A549 (cell line): ENCODE data around the gene MEIOSIN. TPM values are rescaled to one million over a fixed set of nuclear protein-coding genes. Genes with fewer than 3 reads are reported as not detected.

Experiments
- ATAC-seq, 2 experiments: fragments of 200-7000 bp in 1 of 2; fragments of >200 bp in 1 of 2; cut with Nextera tagmentation in 1 of 2; cut with Tn5 transposase in 1 of 2; 3 replicates each; pipeline versions ENCODE4 v1.8.0 to v1.9.1; 2018 to 2020; ENCODE audit warnings: mild to moderate bottlenecking in 1 of 2, moderate library complexity in 1 of 2
- CTCF ChIA-PET: fragments of 300-600 bp; sonication (Branson Sonifier 250); formaldehyde crosslinking; extraction: SDS; loops from one replicate; lab custom pipeline; 2021; ENCODE audit warnings: antibody characterized with exemption, inconsistent platforms; lab: Yijun Ruan, JAX
- POLR2A ChIA-PET: fragments of 350-600 bp; formaldehyde crosslinking; extraction: SDS; loops from one replicate; lab custom pipeline; 2021; ENCODE audit warnings: antibody characterized with exemption, inconsistent platforms; lab: Yijun Ruan, JAX
- DNase-seq, 2 experiments: peaks; one replicate each; pipeline versions ENCODE4 v3.0.0 to v3.0.0-alpha.2; 2011 to 2016; ENCODE audit warnings: low read depth in 1 of 2, low spot score in 1 of 2
- FAIRE-seq: peaks from 2 replicates; lab custom pipeline; 2011; peaks lifted over from hg19 to GRCh38; lab: Jason Lieb, UNC
- H3K27ac ChIP-seq, 2 experiments: fragments of >200 bp; sonication (Bioruptor Twin); formaldehyde crosslinking; 3 replicates each; pipeline ENCODE4 v1.5.1; 2016 to 2017
- H3K4me1 ChIP-seq: fragments of >200 bp; sonication (Bioruptor Twin); formaldehyde crosslinking; 3 replicates; pipeline ENCODE4 v1.6.1; 2016
- H3K4me2 ChIP-seq: fragments of >200 bp; sonication (Bioruptor Twin); formaldehyde crosslinking; 3 replicates; pipeline ENCODE4 v1.6.1; 2016
- H3K4me3 ChIP-seq: fragments of >200 bp; sonication (Bioruptor Twin); formaldehyde crosslinking; 3 replicates; pipeline ENCODE4 v1.5.1; 2016
- H3K9me3 ChIP-seq: fragments of >200 bp; sonication (Bioruptor Twin); formaldehyde crosslinking; 3 replicates; pipeline ENCODE4 v1.6.1; 2016
- BCL3 ChIP-seq: fragments of >200 bp; sonication (Bioruptor Twin); formaldehyde crosslinking; IDR thresholded peaks from 3 replicates; pipeline ENCODE4 v1.6.1; 2016
- BHLHE40 ChIP-seq: IDR thresholded peaks from 2 replicates; pipeline ENCODE4 v1.6.1; 2012; ENCODE audit warnings: low read depth, low read length, inconsistent platforms
- CEBPB ChIP-seq, 2 experiments: fragments of >200 bp in 1 of 2; sonication (Bioruptor Twin) in 1 of 2; formaldehyde crosslinking in 1 of 2; IDR thresholded peaks; 2 replicates each; pipeline ENCODE4 v1.6.1; 2012 to 2016
- CHD2 ChIP-seq: fragments of 150-350 bp; IDR thresholded peaks from 2 replicates; pipeline ENCODE4 v1.6.1; 2014; ENCODE audit warnings: low read length; ENCODE audit not compliant: partially characterized antibody
- CHD4 ChIP-seq: fragments of 200-600 bp; sonication (generic); IDR thresholded peaks from 2 replicates; pipeline ENCODE4 v1.6.1; 2016; ENCODE audit warnings: antibody characterized with exemption, mild to moderate bottlenecking, borderline replicate concordance
- EHF ChIP-seq: fragments of 250-450 bp; sonication (Bioruptor Pico); IDR thresholded peaks from 2 replicates; pipeline ENCODE4 v1.5.0; 2020; ENCODE audit warnings: mild to moderate bottlenecking
- EP300 ChIP-seq, 2 experiments: fragments of >200 bp; sonication (Bioruptor Twin); formaldehyde crosslinking; IDR thresholded peaks; 2 replicates in 1 of 2; 3 replicates in 1 of 2; pipeline ENCODE4 v1.6.1; 2016 to 2017
- GATA3 ChIP-seq: IDR thresholded peaks from 2 replicates; pipeline ENCODE4 v1.6.1; 2012; ENCODE audit warnings: borderline replicate concordance
- HDAC2 ChIP-seq: fragments of 200-600 bp; sonication (generic); IDR thresholded peaks from 2 replicates; pipeline ENCODE4 v1.6.1; 2016
- JUN ChIP-seq, 2 experiments: fragments of >200 bp; sonication (Bioruptor Twin); formaldehyde crosslinking; IDR thresholded peaks; 2 replicates in 1 of 2; 3 replicates in 1 of 2; pipeline ENCODE4 v1.6.1; 2016 to 2017
- JUNB ChIP-seq: fragments of >200 bp; sonication (Bioruptor Twin); formaldehyde crosslinking; IDR thresholded peaks from 2 replicates; pipeline ENCODE4 v1.6.1; 2016
- KDM1A ChIP-seq: fragments of 200-600 bp; sonication (generic); IDR thresholded peaks from 2 replicates; pipeline ENCODE4 v1.6.1; 2016; ENCODE audit warnings: low read depth, mild to moderate bottlenecking
- KDM5A ChIP-seq: fragments of 200-600 bp; sonication (generic); IDR thresholded peaks from 2 replicates; pipeline ENCODE4 v1.6.1; 2016; ENCODE audit warnings: antibody characterized with exemption, mild to moderate bottlenecking
- MAFK ChIP-seq: fragments of 450-650 bp; IDR thresholded peaks from 2 replicates; pipeline ENCODE4 v1.6.1; 2014; ENCODE audit not compliant: partially characterized antibody
- MAZ ChIP-seq: fragments of 150-350 bp; IDR thresholded peaks from 2 replicates; pipeline ENCODE4 v1.6.1; 2014; ENCODE audit warnings: antibody characterized with exemption, low read depth, low read length, borderline replicate concordance
- NFE2L2 ChIP-seq: fragments of 150-350 bp; conservative IDR thresholded peaks from 2 replicates; pipeline ENCODE4 v1.6.1; 2014; ENCODE audit warnings: low read length
- NPAS2 ChIP-seq: fragments of 250-450 bp; sonication (Bioruptor Pico); IDR thresholded peaks from 2 replicates; pipeline ENCODE4 v1.8.0; 2022; ENCODE audit warnings: mild to moderate bottlenecking, moderate library complexity, borderline replicate concordance
- RAD21 ChIP-seq, 2 experiments: fragments of >200 bp in 1 of 2; sonication (Bioruptor Twin) in 1 of 2; formaldehyde crosslinking in 1 of 2; IDR thresholded peaks in 1 of 2; conservative IDR thresholded peaks in 1 of 2; 2 replicates in 1 of 2; 3 replicates in 1 of 2; pipeline ENCODE4 v1.6.1; 2012 to 2018; ENCODE audit warnings: inconsistent platforms in 1 of 2
- RCOR1 ChIP-seq: fragments of 150-350 bp; IDR thresholded peaks from 2 replicates; pipeline ENCODE4 v1.6.1; 2014; ENCODE audit warnings: antibody characterized with exemption, low read length, low read depth
- SREBF2 ChIP-seq: fragments of 450-650 bp; IDR thresholded peaks from 2 replicates; pipeline ENCODE4 v1.6.1; 2014; ENCODE audit warnings: mild to moderate bottlenecking, moderate library complexity
- TFCP2L1 ChIP-seq: fragments of 250-450 bp; sonication (Bioruptor Pico); IDR thresholded peaks from 2 replicates; pipeline ENCODE4 v1.5.0; 2021; ENCODE audit warnings: mild to moderate bottlenecking
- TP53 ChIP-seq: fragments of 250-450 bp; sonication (Bioruptor Pico); IDR thresholded peaks from 2 replicates; pipeline ENCODE4 v1.5.0; 2021; ENCODE audit warnings: mild to moderate bottlenecking, moderate library complexity
- USF2 ChIP-seq: fragments of 450-650 bp; IDR thresholded peaks from 2 replicates; pipeline ENCODE4 v1.6.1; 2014; ENCODE audit warnings: antibody characterized with exemption
- ZNF302 ChIP-seq: fragments of 250-450 bp; sonication (Bioruptor Pico); IDR thresholded peaks from 2 replicates; pipeline ENCODE4 v1.9.0; 2021; ENCODE audit warnings: inconsistent platforms, mild to moderate bottlenecking, moderate library complexity
- WGBS: methylation state at CpG from one replicate; pipeline ENCODE4 v1.1.6; 2017; ENCODE audit errors: missing lambda C conversion rate; 5-methylcytosine and 5-hydroxymethylcytosine counted together
- polyA plus RNA-seq, 4 experiments: library from polyadenylated mRNA; depleted of rRNA in 3 of 4; stranded (reverse); fragments of >200 nt; fragmentation: RNase III in 1 of 4; extraction: RNeasy Plus Mini Kit Qiagen cat#74134 plus additional on column Dnase treatment in 1 of 4; gene quantifications; 2 replicates in 3 of 4; 3 replicates in 1 of 4; pipeline ENCODE4 v1.2.3, GENCODE V29; 2011 to 2017
- TF ChIP-seq, protein P1 (sequence below): fragments of 250-450 bp; sonication (Bioruptor Pico); IDR thresholded peaks from 2 replicates; pipeline ENCODE4 v1.5.0; 2021; ENCODE audit warnings: mild to moderate bottlenecking, moderate library complexity, borderline replicate concordance
- TF ChIP-seq, protein P2 (sequence below): IDR thresholded peaks from 2 replicates; pipeline ENCODE4 v1.6.1; 2012

The MEIOSIN gene
- polyA plus RNA-seq, 2 of the 4 experiments (the other 2 are of a cell fraction): not detected

GRCh38 chr19:45793178-45793564 lies 59.9 kb downstream of the MEIOSIN start:
- CTCF ChIA-PET: interaction anchor here (0.7 to 74.3 kb wide), 4 partner anchors 8 to 991 kb away, joined by 4 to 2204 read pairs (median 1106); partner anchors contain the start of genes DMPK, DMWD, RSPH6A and SIX5
- Histone ChIP-seq H3K27ac (0 out of 6 replicates have a peak overlapping the region, but pooled peaks of 1 of the 2 experiments have one; percentile 3), H3K4me2 (peak overlapping the region; percentile 65), H3K9me3 (no peaks in the 10 kb centered on the region), H3K4me3 (no peak overlapping the region; the same call in 2 of the 3 replicates)
- FAIRE-seq (no peak), ATAC-seq (no peak)
- WGBS: 6% methylated on average over 3 of the region's 3 CpGs
- TF ChIP-seq BHLHE40: no peak
- no peak for TF ChIP-seq GATA3
- no peak for TF ChIP-seq ZNF302 (CRISPR knock-in tag)
- TF ChIP-seq, protein P1, sequence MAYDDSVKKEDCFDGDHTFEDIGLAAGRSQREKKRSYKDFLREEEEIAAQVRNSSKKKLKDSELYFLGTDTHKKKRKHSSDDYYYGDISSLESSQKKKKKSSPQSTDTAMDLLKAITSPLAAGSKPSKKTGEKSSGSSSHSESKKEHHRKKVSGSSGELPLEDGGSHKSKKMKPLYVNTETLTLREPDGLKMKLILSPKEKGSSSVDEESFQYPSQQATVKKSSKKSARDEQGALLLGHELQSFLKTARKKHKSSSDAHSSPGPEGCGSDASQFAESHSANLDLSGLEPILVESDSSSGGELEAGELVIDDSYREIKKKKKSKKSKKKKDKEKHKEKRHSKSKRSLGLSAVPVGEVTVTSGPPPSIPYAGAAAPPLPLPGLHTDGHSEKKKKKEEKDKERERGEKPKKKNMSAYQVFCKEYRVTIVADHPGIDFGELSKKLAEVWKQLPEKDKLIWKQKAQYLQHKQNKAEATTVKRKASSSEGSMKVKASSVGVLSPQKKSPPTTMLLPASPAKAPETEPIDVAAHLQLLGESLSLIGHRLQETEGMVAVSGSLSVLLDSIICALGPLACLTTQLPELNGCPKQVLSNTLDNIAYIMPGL (CRISPR knock-in tag): no peak
- TF ChIP-seq KDM1A: no peak
- TF ChIP-seq RAD21 (conservative IDR thresholded peaks at IDR 0.05 in 1 of 2, IDR thresholded peaks at IDR 0.05 in 1 of 2): no peak
- TF ChIP-seq JUN (IDR thresholded peaks at IDR 0.05): no peak
- no peak for TF ChIP-seq NFE2L2
- TF ChIP-seq NPAS2 (CRISPR knock-in tag): no peak
- TF ChIP-seq RCOR1: no peak
- TF ChIP-seq KDM5A: no peak
- TF ChIP-seq TP53: no peak
- no peak for TF ChIP-seq MAFK
- no peak for TF ChIP-seq EHF (CRISPR knock-in tag)
- no peak for TF ChIP-seq JUNB
- no peak for TF ChIP-seq SREBF2
- TF ChIP-seq, all 56 proteins: peak for 0
- H3K4me1 ChIP-seq: peaks cover 19% of the 10 kb centered on the region
- POLR2A ChIA-PET: interaction anchor here (1.0 to 2.8 kb wide), 6 partner anchors 8 to 26 kb away, joined by 3 to 43 read pairs (median 4); partner anchors contain the start of genes DMPK and SIX5
- no peak for DNase-seq

- H3K4me2 ChIP-seq: no peak overlapping the region
- no peaks in the 10 kb centered on the region for H3K9me3 ChIP-seq
- H3K4me1 ChIP-seq: peaks cover 20% of the 10 kb centered on the region
- DNase-seq: no peak
- CTCF ChIA-PET: interaction anchor here (0.7 to 74.3 kb wide), 4 partner anchors 9 to 723 kb away, joined by 4 to 2204 read pairs (median 1106); partner anchors contain the start of genes DMPK, DMWD, RSPH6A and SIX5
- H3K27ac ChIP-seq: no peak overlapping the region
- 57% methylated on average over 6 of the region's 6 CpGs for WGBS
- POLR2A ChIA-PET: interaction anchor here (0.6 to 2.8 kb wide), 3 partner anchors 9 to 24 kb away, joined by 3 to 43 read pairs (median 4); partner anchors contain the start of genes DMPK and SIX5
- no peak for ATAC-seq
- TF ChIP-seq BCL3: no peak
- no peak for TF ChIP-seq MAZ
- no peak for TF ChIP-seq CHD2
- no peak for TF ChIP-seq HDAC2
- TF ChIP-seq, protein P2, sequence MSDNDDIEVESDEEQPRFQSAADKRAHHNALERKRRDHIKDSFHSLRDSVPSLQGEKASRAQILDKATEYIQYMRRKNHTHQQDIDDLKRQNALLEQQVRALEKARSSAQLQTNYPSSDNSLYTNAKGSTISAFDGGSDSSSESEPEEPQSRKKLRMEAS: no peak
- no peak for TF ChIP-seq USF2
- no peak for TF ChIP-seq KDM5A
- no peak for TF ChIP-seq BHLHE40
- no peak for TF ChIP-seq EP300 (IDR thresholded peaks at IDR 0.05)
- no peak for TF ChIP-seq CEBPB (IDR thresholded peaks at IDR 0.05)
- TF ChIP-seq CHD4: no peak
- no peak for TF ChIP-seq TFCP2L1 (CRISPR knock-in tag)
- H3K4me3 ChIP-seq: no peak overlapping the region
- no peak for FAIRE-seq
Measured at GRCh38 chr19:45793876-45794275, 60.6 kb downstream of the MEIOSIN start.
